CD4-positive, alpha-beta T cell treated with Interleukin-15 for 4 hours (primary cell): ENCODE measurements around the gene NEU4.
"Not testable (repeated sequence)": the region's sequence is repeated elsewhere in the genome, so short reads cannot be mapped to it uniquely, and the experiment has no call there.

Source experiments
- DNase-seq: peaks from one replicate; pipeline ENCODE4 v3.0.0-alpha.2; 2020; ENCODE audit warnings: low spot score

Gene NEU4

GRCh38 chr2:241813644-241814392 lies 4.8 kb downstream of the NEU4 start:
- DNase-seq: no peak

DNA sequence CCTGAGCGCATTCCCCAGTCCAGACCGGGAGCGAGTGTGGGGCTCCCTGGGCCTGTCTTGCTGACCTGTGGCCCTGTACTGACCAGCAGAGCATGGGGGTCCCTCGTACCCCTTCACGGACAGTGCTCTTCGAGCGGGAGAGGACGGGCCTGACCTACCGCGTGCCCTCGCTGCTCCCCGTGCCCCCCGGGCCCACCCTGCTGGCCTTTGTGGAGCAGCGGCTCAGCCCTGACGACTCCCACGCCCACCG lies 5.3 kb downstream of the NEU4 start:
- no peak for DNase-seq

DNA sequence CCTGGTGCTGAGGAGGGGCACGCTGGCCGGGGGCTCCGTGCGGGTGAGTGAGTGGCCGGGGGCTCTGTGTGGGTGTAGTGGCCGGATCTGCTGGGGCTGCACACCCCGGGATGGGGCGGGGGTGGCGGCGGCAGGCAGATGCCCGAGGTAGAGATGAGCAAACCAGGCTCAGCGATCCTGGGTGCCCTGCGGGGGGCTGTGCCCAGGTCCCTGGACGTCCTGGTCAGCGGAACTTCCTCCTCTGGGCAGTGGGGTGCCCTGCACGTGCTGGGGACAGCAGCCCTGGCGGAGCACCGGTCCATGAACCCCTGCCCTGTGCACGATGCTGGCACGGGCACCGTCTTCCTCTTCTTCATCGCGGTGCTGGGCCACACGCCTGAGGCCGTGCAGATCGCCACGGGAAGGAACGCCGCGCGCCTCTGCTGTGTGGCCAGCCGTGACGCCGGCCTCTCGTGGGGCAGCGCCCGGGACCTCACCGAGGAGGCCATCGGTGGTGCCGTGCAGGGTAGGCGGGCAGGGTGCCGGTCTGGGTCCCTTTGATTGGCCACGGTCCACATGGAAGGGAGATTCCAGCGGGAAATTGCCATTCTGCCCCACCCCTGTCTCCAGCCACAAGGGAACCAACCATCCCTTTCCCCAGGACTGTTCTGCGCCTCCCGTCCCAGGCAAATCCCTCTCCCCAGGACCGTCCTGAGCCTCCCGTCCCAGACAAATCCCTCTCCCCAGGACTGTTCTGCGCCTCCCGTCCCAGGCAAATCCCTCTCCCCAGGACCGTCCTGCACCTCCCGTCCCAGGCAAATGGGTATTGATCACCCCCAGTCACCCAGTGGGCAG lies 5.9 kb downstream of the NEU4 start:
- DNase-seq: no peak

GRCh38 chr2:241815477-241816430 lies 6.8 kb downstream of the NEU4 start:
- DNase-seq: no peak

DNA sequence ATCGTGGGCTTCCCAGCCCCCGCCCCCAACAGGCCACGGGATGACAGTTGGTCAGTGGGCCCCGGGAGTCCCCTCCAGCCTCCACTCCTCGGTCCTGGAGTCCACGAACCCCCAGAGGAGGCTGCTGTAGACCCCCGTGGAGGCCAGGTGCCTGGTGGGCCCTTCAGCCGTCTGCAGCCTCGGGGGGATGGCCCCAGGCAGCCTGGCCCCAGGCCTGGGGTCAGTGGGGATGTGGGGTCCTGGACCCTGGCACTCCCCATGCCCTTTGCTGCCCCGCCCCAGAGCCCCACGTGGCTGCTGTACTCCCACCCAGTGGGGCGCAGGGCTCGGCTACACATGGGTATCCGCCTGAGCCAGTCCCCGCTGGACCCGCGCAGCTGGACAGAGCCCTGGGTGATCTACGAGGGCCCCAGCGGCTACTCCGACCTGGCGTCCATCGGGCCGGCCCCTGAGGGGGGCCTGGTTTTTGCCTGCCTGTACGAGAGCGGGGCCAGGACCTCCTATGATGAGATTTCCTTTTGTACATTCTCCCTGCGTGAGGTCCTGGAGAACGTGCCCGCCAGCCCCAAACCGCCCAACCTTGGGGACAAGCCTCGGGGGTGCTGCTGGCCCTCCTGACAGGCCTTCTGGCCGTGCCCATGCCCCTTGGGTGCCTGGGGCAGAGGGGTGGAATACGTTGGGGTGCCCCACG lies 7.6 kb downstream of the NEU4 start:
- DNase-seq: no peak

DNA sequence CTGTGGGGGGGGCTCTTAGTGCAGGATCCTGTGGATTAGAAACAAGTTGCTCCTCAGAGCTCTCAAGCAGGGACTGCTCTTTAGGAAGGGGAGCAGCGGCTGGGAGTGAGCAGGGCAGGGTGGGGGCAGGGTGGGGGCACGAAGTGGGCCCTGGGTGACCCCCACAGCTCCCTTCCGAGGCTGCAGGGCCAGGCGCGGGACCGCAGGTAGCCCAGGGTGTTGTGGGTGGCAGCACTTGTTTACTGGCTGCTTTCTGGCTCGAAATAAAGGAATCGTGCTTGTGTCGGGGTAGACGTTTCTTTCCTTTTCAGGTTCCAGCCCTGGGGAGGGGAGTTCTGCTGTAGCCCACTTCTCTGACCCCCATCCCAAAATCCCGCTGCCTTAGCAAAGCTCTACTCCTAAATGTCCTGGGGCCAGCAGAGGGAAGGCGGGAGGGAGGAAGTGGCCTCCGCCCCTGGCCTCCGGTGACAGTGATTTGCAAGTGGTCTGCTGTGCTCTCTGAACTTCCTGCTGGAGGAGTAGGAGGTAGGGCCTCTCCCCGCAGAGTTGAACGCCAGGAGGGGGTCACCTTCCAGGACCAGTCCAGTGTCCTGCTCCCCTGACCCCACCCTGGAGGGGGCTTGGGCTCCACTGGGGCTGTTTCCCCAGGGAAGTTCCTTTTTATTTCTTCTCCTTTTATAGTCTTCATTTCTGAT lies 8.3 kb downstream of the NEU4 start:
- DNase-seq: no peak

- DNase-seq: not testable (repeated sequence)
Observed at GRCh38 chr2:241817821-241818215, 8.8 kb downstream of the NEU4 start.

DNA sequence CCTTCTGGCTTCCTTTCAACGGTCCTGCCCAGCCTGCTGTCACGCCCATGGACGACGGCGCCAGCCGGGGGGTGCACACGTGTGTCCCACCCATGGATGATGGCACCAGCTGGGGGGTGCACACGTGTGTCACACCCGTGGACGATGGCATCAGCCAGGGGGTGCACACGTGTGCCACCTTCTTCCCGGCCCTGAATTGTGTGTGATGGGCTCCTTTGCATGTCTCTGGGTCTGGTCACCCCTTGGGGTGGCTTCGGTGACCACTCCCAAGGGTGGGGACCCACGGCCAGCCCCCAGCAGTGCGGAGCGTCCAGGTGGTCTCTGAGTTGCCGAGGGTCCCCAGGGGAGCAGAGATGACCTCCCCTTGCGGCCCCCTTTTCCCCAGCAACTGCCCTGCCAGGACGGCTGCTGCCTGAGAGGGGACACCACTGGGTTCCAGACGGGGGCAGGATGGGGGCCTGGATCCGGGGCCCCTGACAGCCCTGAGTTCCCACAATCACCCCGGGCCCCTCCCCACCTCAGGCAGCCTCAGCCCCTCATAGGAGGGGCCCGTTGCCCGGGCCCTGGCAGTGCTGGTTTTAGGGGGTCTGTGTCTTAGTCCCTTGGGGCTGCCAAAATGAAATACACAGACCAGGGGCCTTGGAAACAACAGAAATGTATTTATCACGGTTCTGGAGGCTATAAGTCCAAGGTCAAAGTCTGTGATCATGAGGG lies 9.4 kb downstream of the NEU4 start:
- no peak for DNase-seq

- DNase-seq: no peak
Observed at GRCh38 chr2:241818943-241819270, 9.9 kb downstream of the NEU4 start.

DNA sequence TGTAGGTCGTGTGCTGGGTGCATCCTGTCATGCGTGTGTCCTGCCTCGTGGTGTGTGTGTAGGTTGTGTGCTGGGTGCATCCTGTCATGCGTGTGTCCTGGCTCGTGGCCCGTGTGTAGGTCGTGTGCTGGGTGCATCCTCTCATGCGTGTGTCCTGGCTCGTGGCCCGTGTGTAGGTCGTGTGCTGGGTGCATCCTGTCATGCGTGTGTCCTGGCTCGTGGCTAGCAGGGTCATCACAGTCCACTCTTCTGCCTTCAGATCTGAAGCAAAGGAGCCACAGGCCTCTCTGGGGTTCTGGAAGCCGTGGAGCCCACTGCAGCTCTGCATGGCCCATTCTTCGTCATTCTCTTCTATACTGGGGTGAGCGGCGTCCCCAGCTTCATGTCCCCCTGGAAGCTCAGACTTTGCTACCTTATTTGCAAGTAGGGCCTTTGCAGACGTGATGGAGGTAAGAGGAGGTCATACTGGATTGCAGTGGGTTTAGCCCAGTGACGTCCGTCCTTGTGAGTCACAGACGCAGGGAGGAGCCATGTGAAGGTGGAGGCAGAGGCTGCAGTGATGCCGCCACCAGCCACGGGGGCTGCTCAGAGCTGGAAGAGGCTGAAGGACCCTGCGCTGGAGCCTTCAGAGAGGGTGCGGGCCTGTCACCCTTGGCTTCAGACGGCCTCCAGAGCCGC lies 11.1 kb downstream of the NEU4 start:
- not testable (repeated sequence) for DNase-seq

DNA sequence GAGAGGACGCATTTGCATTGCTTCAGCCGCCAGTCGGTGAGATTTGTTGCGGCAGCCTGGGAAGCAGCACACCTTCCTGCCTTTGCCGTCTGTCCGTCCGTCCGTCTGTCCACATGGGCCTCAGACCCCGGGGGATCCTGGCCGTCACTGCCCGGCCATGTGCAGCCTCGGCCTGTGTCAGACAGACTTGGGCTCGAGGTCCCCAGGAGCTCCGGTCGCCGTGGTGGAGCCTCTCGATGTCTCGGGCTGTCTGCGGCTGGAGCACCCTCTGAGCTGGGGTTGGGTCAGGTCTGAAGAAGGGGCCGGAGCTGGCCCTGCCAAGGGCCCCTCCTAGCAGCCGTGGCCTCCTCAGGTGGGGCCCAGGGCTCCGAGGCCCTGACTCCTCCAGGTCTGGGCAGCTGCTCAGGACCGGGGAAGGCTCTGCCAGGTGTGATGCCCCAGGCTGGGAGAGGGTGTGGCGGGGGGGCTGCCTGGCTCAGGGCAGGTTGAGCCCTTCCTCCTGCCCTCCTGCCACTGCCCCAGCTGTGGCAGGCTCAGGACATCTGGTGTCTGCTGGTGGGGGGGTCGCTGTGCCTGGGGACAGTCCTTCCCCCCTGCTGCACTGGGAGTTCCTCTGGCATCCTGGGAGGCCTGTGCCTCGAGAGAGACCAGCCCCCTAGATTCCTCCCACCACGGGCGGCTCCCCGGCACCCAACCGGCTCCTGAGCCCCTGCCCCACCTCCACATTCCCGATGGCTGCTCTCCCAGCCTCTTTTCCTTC lies 11.8 kb downstream of the NEU4 start:
- no peak for DNase-seq

DNA sequence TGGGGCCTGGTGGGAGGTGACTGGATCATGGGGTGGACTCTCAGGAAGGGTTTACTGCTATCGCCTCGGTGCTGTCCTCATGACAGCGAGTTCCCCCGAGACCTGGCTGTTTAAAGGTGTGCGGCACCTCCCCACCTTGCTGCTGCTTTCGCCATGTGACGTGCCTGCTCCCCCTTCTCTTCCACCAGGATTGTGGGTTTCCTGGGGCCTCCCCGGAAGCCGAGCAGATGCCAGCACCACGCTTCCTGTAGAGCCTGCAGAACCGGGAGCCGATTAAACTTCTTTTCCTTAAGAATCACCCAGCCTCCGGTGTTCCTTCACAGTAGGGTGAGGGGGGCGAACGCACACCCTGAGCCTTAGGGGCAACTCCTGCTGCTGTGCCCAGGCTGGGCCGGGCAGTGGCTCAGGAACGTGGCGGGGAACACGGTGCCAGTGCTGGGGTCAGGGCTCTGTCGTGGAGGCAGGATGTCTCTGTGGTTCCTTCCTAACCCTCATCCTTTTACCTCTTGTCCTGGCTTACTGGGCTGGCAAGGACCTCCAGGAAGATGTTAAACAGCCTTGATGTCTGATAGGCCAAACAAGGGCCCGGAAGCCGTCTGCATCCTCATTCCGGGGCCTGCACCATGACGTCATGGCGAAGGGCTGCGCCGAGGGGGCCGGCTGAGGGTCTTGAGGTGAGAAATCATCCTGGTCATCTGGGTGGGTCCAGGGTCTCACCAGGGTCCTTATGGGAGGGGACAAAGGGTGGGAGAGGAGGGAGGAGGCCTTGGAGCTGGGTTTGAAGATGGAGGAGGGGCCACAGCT lies 12.7 kb downstream of the NEU4 start:
- DNase-seq: no peak

DNA sequence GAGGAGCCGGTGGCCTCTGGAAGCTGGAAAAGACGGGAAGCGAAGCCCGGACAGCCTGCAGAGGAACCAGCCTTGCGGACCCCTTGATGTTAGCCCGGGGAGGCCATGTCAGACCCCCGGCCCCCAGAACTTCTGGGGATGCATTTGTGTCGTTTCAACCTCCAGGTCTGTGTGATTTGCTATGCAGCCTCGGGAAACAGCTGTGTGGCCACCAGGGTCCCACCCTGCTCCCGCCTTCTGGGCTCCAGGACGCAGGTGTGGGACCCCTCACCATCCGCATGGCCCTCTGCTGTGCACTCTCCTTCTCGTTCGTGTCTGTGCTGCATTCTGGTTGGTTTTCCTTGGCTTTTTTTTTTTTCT lies 13.3 kb downstream of the NEU4 start:
- no peak for DNase-seq

DNA sequence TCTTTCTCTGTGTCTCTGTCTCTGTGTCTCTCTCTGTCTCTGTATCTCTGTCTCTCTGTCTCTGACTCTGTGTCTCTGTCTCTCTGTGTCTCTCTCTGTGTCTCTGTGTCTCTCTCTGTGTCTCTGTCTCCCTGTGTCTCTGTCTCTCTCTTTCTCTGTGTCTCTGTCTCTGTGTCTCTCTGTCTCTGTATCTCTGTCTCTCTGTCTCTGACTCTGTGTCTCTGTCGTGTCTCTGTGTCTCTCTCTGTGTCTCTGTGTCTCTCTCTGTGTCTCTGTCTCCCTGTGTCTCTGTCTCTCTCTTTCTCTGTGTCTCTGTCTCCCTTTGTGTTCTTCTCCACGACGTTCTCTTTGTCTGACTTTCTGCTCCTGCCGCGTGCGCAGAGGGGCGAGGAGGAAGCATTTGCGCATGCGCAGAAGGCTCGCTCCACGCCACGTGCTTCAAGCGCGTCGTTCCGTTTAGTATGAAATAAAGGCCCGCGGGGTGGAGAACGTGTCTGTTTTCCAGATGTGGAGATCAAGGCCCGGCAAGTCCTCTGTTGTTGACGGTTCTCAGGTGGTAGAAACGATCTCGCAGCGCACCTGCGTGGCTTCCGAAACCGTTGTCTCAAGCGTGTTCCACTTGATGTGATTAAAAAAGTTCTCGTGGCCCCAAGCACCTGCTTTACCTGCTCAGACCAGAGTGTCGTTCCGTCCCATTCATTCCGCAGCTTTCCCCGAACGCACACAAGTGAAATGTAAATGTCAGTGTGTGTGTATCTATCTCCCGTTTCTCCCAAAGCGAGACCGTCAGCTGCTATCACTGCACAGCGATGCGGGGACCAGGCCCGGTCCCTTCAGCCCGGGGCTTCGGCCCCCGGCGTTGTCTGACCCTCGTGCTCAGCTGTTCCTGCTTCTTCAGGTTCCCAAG lies 14.8 kb downstream of the NEU4 start:
- not testable (repeated sequence) for DNase-seq

DNA sequence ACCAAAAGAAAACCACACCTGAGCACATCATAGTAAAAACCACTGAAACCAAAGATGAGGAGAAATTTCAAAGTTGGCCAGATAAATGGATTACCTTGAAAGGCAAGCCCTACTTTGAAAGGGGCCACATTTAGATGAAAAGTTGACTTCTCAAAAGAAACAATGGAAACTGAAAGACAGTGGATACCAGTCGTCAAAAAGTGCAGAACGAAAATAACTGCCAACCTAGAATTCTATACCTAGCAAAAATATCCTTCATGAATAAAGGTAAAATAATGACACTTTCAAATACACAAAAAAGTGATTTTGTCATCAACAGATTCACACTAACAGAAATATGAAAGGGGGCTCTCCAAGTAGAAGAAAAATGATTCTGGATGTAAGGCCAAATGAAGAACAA lies 18.4 kb downstream of the NEU4 start:
- DNase-seq: no peak

DNA sequence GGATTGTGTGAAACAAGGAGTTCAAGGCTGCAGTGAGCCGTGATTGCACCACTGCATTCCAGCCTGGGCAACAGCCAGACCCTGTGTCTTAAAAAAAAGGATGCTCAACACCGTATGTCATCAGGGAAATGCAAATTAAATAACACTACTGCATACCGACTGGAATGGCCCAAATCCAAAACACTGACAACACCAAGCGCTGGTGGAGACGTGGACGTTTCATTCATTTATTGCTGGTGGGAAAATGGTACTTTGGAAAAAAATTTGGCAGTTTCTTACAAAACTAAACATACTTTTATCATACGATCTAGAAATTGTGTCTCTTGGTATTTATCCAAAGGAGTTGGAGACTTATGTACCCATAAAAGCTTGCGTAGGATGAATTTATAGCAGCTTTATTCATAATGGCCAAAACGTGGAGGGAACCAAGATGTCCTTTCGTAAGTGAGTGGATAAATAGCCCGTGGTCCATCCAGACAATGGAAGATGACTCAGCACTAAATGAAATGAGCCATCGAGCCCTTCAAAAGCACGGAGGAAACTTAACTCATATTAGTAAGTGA lies 24.2 kb downstream of the NEU4 start:
- DNase-seq: no peak

DNA sequence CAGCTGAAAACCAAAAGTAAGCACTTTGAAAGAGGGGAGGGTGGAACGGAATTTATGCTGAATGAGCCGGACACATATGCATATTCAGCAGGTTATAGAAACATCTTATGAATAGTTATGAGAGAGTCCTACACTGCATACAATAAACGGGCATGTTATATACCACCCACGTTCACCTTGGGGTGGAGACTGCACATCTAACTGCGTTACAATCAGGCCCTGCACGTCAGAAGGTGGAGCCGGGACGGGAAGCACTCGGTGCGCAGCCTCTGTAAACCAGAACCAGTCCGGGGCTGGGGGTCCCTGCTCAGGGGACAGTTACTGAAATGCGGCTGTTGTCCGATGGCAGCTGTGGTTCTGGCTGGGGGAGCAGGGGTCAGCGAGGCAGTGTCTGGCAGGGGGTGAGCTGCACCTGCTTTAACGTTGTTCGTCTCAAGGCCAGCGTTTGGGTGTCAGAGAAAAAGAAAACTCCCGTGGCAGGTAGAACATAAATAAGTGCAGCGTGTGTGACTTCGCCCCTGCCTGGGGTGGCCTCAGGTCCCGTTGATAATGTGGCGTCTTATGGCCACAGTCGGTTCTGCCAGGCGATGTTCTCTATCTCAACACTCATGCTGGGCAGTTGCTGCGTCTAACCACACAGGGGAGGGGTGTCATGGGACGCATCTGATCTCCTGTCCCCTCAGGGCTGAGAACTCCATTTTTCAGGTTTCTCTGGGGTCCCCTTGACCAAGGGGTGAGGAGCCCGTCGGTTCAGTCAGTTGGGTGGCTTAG lies 24.9 kb downstream of the NEU4 start:
- not testable (repeated sequence) for DNase-seq
